SJCRH30 (cell line): ENCODE data around the gene RSKR. TPM values are rescaled to one million over a fixed set of nuclear protein-coding genes. Genes with fewer than 3 reads are reported as not detected.
"Not testable (repeated sequence)": the region's sequence is repeated elsewhere in the genome, so short reads cannot be mapped to it uniquely, and the experiment has no call there.

Source experiments
- DNase-seq, 2 experiments: peaks; one replicate each; pipeline ENCODE4 v3.0.0-alpha.2; 2015 to 2020
- H3K27ac ChIP-seq: fragments of 250-450 bp; sonication (Bioruptor Pico); 2 replicates; pipeline ENCODE4 v1.5.1; 2020; ENCODE audit warnings: mild to moderate bottlenecking, moderate library complexity
- H3K27me3 ChIP-seq: fragments of 250-450 bp; sonication (Bioruptor Pico); 2 replicates; pipeline ENCODE4 v1.5.1; 2020; ENCODE audit warnings: mild to moderate bottlenecking, moderate library complexity
- H3K36me3 ChIP-seq: fragments of 250-450 bp; sonication (Bioruptor Pico); 2 replicates; pipeline ENCODE4 v1.5.1; 2020; ENCODE audit warnings: mild to moderate bottlenecking, moderate library complexity
- H3K4me1 ChIP-seq: fragments of 250-450 bp; sonication (Bioruptor Pico); 2 replicates; pipeline ENCODE4 v1.5.1; 2020; ENCODE audit warnings: mild to moderate bottlenecking, moderate library complexity
- H3K4me3 ChIP-seq: fragments of 250-450 bp; sonication (Bioruptor Pico); 2 replicates; pipeline ENCODE4 v1.5.1; 2020; ENCODE audit warnings: mild to moderate bottlenecking, moderate library complexity
- H3K9me3 ChIP-seq: fragments of 250-450 bp; sonication (Bioruptor Pico); replicated peaks from 2 replicates; pipeline ENCODE4 v1.5.1; 2020; ENCODE audit warnings: mild to moderate bottlenecking, moderate library complexity
- total RNA-seq: library from RNA; depleted of rRNA; stranded (reverse); fragments of >200 nt; shearing (Covaris generic); gene quantifications from 2 replicates; pipeline ENCODE4 v1.2.3, GENCODE V29; 2014

The RSKR gene
- total RNA-seq, 1 experiment from 2014 or later: 19.9 TPM

DNA sequence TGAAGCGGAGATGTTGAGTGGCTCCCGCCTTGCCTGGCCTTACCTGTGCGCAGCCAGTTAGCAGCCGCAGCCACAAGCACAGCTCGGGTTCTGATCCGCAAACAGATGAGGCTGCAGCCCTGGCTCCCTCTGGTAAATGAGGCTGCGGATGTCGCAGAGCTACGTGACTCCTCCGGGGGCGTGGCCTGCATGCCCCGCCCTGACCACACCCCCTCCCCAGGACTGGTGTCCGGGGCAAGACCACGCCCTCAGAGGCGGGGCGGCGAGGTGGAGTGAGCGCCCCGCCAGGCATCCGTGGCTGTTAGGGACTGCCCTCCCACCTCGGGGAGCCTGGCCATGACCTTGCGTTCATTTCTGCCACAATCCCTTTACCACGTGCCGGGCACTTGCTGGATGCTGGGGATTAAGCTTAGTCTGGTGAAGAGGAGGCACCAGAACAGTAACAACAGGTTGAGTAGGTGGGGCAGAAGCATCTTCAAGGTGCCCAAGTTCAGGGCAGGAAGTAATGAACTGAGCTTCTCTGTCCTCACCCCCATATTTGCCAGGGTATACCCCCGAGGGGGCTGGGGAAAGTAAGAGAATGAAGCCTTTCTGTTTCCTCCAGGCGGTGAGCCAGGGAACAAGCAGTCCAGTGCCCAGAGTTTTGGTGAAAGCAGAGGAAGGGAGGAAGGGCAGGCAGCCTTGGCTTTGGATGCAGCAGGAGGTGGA lies 37.1 kb downstream of the RSKR start, which contains the start of gene ALDOC:
ALDOC (minus strand) TSS at position 138 of the 708 bp plus-strand sequence. CDS start 1,363 bp downstream, outside the sequence.
- Histone ChIP-seq H3K4me3 (no peak within 1 kb of the TSS), H3K9me3 (no peaks in the 10 kb centered on the region), H3K27ac (no peak within 1 kb of the TSS), H3K4me1 (peaks cover 5% of the 10 kb centered on the region; the same call in 1 of the 2 replicates), H3K27me3 (no peaks in the 10 kb centered on the region), H3K36me3 (peaks cover 46% of the 10 kb centered on the region)
- peak; percentile 75 to 86 for DNase-seq

- H3K27ac ChIP-seq, H3K27me3 ChIP-seq: not testable (repeated sequence)
These were observed 38.0 kb downstream of the RSKR start for GRCh38 chr17:28576016-28576415.

DNA sequence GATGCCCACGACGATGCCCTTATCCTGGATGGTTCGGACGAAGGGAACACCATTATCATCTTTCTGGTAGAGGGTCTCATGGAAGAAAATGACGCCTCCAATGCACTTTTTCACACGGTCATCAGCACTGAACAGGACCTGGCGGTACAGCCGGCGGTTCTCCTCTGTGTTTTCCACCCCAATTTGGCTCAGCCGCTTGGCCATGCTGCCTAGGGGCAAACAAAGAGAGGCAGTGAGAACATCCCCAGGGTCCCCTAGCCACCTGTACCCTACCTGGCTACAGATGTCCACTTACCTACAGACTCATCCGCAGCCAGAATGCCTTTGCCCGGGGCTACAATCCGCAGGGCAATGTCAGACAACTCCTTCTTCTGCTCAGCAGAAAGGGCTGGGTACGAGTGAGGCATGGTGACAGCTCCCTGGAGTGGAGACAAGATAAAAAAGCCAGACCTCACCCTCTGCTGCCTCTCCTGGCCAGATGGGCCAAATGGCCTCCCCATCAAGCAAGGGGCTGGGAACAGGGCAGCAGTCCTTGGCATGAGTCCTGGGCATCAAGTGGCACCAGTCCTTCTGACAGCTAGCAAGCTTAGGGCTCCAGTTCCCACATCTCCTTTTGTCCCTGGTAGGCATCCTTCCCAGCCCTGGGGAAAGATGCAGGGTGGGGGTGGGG lies 38.7 kb downstream of the RSKR start:
- peaks cover 5% of the 10 kb centered on the region; the same call in 1 of the 2 replicates for H3K4me1 ChIP-seq

More at GRCh38 chr17:28576016-28576415, 38.0 kb downstream of the RSKR start:
- not testable (repeated sequence) for H3K4me1 ChIP-seq, DNase-seq, H3K9me3 ChIP-seq, H3K4me3 ChIP-seq
- peaks cover 42% of the 10 kb centered on the region for H3K36me3 ChIP-seq

DNA sequence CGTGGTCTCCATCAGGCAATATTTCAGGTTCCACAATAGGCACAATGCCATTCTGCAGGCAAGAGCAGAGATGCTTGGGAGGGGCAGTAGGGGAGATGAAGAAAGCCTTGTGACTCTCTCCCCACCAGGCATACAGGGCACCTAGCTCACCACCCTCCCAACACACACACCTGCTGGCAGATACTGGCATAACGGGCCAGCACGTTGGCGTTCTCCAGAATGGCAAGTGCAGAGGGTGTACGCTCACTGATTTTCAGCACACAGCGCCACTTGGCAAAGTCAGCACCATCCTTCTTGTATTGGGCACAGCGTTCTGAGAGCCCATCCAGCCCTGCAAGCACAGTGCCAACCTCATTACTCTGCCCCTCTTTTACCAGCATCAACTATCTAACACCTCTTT lies 39.5 kb downstream of the RSKR start:
- Histone ChIP-seq H3K27me3 (no peaks in the 10 kb centered on the region), H3K4me3 (no peak overlapping the region)

More for the DNA sequence above, 38.7 kb downstream of the RSKR start:
- no peaks in the 10 kb centered on the region for H3K9me3 ChIP-seq
- DNase-seq: no peak
- H3K27me3 ChIP-seq: no peaks in the 10 kb centered on the region
- no peak overlapping the region for H3K27ac ChIP-seq
- H3K4me3 ChIP-seq: no peak overlapping the region
- peaks cover 34% of the 10 kb centered on the region for H3K36me3 ChIP-seq

DNA sequence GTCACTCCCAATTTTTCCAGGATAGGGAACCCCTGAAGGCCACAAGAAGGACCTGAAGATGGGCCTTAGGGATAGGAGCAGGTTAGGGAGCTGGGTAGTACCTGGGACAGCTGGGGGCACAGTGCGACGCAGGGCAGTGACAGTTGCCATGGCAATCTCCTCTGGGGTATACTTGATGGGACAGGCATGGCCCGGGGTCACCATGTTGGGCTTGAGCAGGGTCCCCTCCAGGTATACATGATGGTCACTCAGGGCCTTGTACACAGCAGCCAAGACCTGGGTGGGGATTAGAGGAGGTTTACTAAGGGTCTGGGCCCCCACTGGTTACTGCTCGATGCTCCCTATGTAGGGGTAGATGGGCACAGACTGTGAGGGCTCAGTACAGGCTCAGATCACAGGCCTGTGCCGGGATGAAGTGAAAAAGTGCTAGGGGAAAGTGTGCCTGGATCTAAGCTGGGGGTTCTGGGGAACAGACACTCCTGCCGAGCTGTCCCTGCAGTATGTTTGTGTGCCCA lies 40.0 kb downstream of the RSKR start:
- no peak for DNase-seq
- H3K27ac ChIP-seq: no peak overlapping the region
- H3K4me3 ChIP-seq: no peak overlapping the region
- H3K36me3 ChIP-seq: peaks cover 22% of the 10 kb centered on the region
- peaks cover 5% of the 10 kb centered on the region; the same call in 1 of the 2 replicates for H3K4me1 ChIP-seq
- no peaks in the 10 kb centered on the region for H3K9me3 ChIP-seq
- H3K27me3 ChIP-seq: no peaks in the 10 kb centered on the region

More for the DNA sequence above, 39.5 kb downstream of the RSKR start:
- Histone ChIP-seq H3K9me3 (no peaks in the 10 kb centered on the region), H3K36me3 (peaks cover 27% of the 10 kb centered on the region), H3K27ac (no peak overlapping the region), H3K4me1 (peaks cover 5% of the 10 kb centered on the region; the same call in 1 of the 2 replicates)
- no peak for DNase-seq

DNA sequence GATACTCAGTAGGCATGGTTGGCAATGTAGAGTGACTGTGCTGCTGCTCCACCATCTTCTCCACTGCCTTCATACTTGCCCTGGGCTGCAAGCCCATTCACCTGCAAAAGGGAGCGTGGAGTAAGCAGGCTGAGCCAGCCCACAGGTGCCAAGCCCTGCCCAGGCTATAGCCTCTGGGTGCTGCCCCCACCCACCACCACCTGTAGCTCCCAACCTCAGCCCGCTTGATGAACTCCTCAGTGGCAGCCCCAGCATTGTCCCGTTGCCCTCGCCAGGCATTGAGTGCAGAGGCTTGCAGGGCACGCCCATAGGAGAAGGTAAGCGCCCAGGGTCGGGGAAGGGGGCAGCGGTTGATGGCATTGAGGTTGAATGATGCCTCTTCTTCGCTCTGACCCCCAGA lies 40.5 kb downstream of the RSKR start:
- no peak for DNase-seq
- H3K27me3 ChIP-seq: no peaks in the 10 kb centered on the region
- H3K4me1 ChIP-seq: peaks cover 5% of the 10 kb centered on the region; the same call in 1 of the 2 replicates
- no peak overlapping the region for H3K27ac ChIP-seq
- no peaks in the 10 kb centered on the region for H3K9me3 ChIP-seq
- H3K36me3 ChIP-seq: peaks cover 17% of the 10 kb centered on the region
- H3K4me3 ChIP-seq: no peak overlapping the region

DNA sequence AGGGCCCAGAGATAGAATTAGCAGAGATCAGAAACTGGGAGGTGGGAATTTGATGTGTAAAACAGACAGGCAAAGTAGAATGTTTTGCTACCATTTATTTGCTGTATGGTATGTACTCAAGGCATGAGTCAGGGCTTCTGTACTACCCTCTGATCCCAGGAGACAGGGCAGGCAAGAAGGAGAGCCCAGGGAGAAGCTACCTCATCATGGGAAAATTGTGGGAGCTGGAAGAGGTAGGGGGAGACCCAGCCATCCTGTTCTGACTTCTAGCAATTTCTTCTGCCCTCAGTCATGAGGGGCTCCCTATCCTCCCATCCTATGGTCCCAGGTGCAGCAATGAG lies 41.0 kb downstream of the RSKR start:
- H3K36me3 ChIP-seq: peaks cover 12% of the 10 kb centered on the region
- no peaks in the 10 kb centered on the region for H3K27me3 ChIP-seq
- peaks cover 5% of the 10 kb centered on the region; the same call in 1 of the 2 replicates for H3K4me1 ChIP-seq
- no peak for DNase-seq
- no peak overlapping the region for H3K4me3 ChIP-seq
- H3K9me3 ChIP-seq: no peaks in the 10 kb centered on the region
- no peak overlapping the region for H3K27ac ChIP-seq

DNA sequence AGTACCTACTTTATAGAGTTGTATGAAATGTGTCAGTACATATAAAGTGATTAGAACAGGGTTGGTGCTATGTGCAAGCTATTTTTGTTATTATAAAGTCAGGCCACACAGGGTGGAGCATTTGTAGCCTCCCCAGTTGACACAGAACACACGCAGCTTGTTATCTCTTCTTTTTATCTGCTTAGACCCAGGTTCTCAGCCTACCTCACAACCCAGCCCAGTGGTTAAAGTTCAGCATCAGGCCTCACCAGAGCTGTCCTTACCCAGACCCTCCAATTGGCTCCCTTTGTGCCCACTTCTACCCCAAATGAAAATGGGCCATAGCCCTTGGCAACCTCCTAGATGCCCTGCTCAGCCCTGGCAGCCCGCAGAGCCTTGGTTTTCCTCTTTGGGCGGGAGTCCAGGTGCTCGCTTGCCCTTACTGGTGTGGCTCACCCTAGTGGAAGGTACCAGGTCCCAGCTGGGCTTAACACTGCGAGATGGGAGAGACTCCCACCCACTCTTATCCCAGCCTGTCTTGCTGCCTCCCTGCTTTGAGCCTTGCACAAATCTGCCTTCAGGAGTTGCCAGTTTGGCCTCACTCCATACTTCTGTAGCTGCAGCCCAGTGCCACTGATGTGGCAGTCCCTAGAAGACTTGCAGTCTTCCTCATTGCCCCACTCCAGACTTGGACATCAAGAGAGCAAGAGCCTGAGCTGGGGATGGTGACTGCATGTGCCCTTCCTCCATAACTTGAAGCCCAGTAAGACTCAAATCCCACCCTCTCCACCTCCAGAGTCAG lies 41.5 kb downstream of the RSKR start:
- no peak for DNase-seq
- H3K4me3 ChIP-seq: peak overlapping the region; percentile 84
- no peak overlapping the region for H3K27ac ChIP-seq
- H3K9me3 ChIP-seq: no peaks in the 10 kb centered on the region
- H3K27me3 ChIP-seq: no peaks in the 10 kb centered on the region
- peaks cover 8% of the 10 kb centered on the region for H3K36me3 ChIP-seq
- H3K4me1 ChIP-seq: peaks cover 5% of the 10 kb centered on the region; the same call in 1 of the 2 replicates

GRCh38 chr17:28571361-28572122 lies 42.4 kb downstream of the RSKR start, which contains the start of gene PIGS:
TSS of gene PIGS (minus strand) at chr17:28571524. CDS start at chr17:28571496, 28 bp downstream.
- no peaks in the 10 kb centered on the region for H3K9me3 ChIP-seq
- peak within 1 kb of the TSS; percentile 84 for H3K4me3 ChIP-seq
- no peaks in the 10 kb centered on the region for H3K27me3 ChIP-seq
- peak within 1 kb of the TSS; percentile 26 for H3K27ac ChIP-seq
- H3K4me1 ChIP-seq: peaks cover 5% of the 10 kb centered on the region; the same call in 1 of the 2 replicates
- peak; percentile 98 for DNase-seq
- H3K36me3 ChIP-seq: peaks cover 4% of the 10 kb centered on the region; the same call in 1 of the 2 replicates

DNA sequence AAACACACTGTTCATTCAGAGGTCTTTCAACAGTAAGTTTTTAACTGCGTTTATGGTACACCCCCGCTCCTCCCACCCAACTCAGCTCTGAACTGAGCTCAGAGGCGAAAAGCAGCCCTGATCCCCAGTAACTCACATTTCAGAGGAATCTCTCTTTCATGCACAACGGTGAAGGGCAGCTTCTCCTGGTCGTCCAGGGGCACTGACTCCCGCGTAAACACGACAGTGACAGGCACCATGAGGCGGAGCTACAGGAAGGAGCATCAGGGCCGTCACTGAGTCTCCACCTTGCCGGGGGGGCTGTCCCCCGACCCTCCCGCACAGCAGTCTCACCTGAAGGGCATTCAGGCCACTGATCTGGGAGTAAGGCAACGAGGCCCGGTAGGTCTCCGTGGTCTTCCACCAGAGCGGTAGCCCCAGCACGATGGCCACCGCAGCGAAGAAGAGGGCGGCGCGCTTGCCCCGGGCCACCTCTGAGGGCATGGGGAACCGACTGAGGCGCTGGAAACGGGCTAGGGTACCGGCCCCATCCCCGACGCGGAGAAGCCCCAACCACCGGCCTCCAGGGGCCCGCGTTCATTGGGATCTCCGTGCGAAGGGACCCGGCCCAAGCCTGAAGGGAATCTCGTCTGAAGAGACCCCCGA lies 43.1 kb downstream of the RSKR start:
- peak; percentile 38 to 57 for DNase-seq
- Histone ChIP-seq H3K4me3 (peak overlapping the region; percentile 84), H3K27ac (peak overlapping the region; percentile 26), H3K27me3 (no peaks in the 10 kb centered on the region), H3K9me3 (no peaks in the 10 kb centered on the region), H3K36me3 (peaks cover 4% of the 10 kb centered on the region; the same call in 1 of the 2 replicates), H3K4me1 (peaks cover 5% of the 10 kb centered on the region; the same call in 1 of the 2 replicates)

- DNase-seq: no peak
- no peaks in the 10 kb centered on the region for H3K9me3 ChIP-seq
- peaks cover 5% of the 10 kb centered on the region; the same call in 1 of the 2 replicates for H3K4me1 ChIP-seq
- no peak overlapping the region for H3K27ac ChIP-seq
- H3K36me3 ChIP-seq: peaks cover 4% of the 10 kb centered on the region; the same call in 1 of the 2 replicates
- H3K4me3 ChIP-seq: no peak overlapping the region
- no peaks in the 10 kb centered on the region for H3K27me3 ChIP-seq
These were observed 44.5 kb downstream of the RSKR start for GRCh38 chr17:28569446-28569845.

GRCh38 chr17:28567604-28568003 lies 46.4 kb downstream of the RSKR start:
- Histone ChIP-seq H3K4me1 (peaks cover 18% of the 10 kb centered on the region), H3K36me3 (peaks cover 9% of the 10 kb centered on the region), H3K9me3 (no peaks in the 10 kb centered on the region), H3K27me3 (no peaks in the 10 kb centered on the region), H3K27ac (no peak overlapping the region), H3K4me3 (no peak overlapping the region)
- no peak for DNase-seq

DNA sequence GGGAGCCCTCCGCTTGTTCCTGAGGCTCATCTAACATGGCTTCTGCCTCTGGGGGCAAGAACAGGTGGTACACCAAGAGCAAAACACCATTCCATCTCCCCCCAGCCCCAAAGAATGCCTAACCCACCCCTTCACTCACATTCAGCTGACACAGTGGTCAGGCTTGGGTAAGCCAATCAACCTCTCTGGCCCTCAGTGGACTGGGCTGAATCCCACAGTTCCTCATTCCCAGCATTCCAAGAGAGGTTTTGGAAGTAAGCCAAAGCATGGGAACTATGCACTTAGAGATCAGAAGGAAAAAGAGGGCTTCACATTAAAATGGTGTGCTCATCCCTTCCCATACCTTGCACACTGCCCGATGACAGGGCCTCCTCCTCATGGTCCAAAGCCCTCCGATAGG lies 50.5 kb downstream of the RSKR start:
- peaks cover 33% of the 10 kb centered on the region for H3K36me3 ChIP-seq
- no peaks in the 10 kb centered on the region for H3K9me3 ChIP-seq
- H3K27ac ChIP-seq: peak overlapping the region; percentile 48
- DNase-seq: peak; percentile 81 to 85
- H3K4me1 ChIP-seq: peaks cover 13% of the 10 kb centered on the region
- no peaks in the 10 kb centered on the region for H3K27me3 ChIP-seq
- no peak overlapping the region for H3K4me3 ChIP-seq
